Activated T-helper 17 cell treated with anti-CD3 and anti-CD28 coated beads, Interleukin-2, amount 50 U/mL, for 72 hours (primary cell): ENCODE results near the gene DTNA. TPM values are rescaled to one million over a fixed set of nuclear protein-coding genes. Genes with fewer than 3 reads are reported as not detected.
"Not testable (repeated sequence)": the region's sequence is repeated elsewhere in the genome, so short reads cannot be mapped to it uniquely, and the experiment has no call there.

Source experiments
- ATAC-seq: fragments of 150-1000 bp; cut with Tn5 transposase; replicated peaks from 2 replicates; pipeline ENCODE4 v1.10.0; 2021; ENCODE audit warnings: mild to moderate bottlenecking, moderate library complexity
- H3K27ac Mint-ChIP-seq: one replicate; pipeline ENCODE4 v1.8.0; 2022; ENCODE audit warnings: mixed read lengths
- H3K27me3 Mint-ChIP-seq: one replicate; pipeline ENCODE4 v1.8.0; 2022; ENCODE audit warnings: mixed read lengths
- H3K36me3 Mint-ChIP-seq: one replicate; pipeline ENCODE4 v1.8.0; 2022; ENCODE audit warnings: low read depth, mild to moderate bottlenecking, mixed read lengths
- H3K4me1 Mint-ChIP-seq: one replicate; pipeline ENCODE4 v1.8.0; 2022; ENCODE audit warnings: mixed read lengths
- H3K4me3 Mint-ChIP-seq: one replicate; pipeline ENCODE4 v1.8.0; 2022; ENCODE audit warnings: mild to moderate bottlenecking, mixed read lengths
- H3K9me3 Mint-ChIP-seq: one replicate; pipeline ENCODE4 v1.8.0; 2022; ENCODE audit warnings: mixed read lengths
- total RNA-seq, 2 donors: library from RNA; stranded (reverse); gene quantifications; one replicate each; pipeline ENCODE4 v1.2.3, GENCODE V29; 2022

The DTNA gene
- total RNA-seq: under 1 TPM; 0.11 to 0.15 TPM

- no peak within 1 kb of the TSS for H3K4me3 Mint-ChIP-seq
- peaks cover 9% of the 10 kb centered on the region for H3K27me3 Mint-ChIP-seq
- H3K27ac Mint-ChIP-seq: no peak within 1 kb of the TSS
- no peaks in the 10 kb centered on the region for H3K9me3 Mint-ChIP-seq
- H3K36me3 Mint-ChIP-seq: no peaks in the 10 kb centered on the region
- no peak for ATAC-seq
- H3K4me1 Mint-ChIP-seq: no peaks in the 10 kb centered on the region
These were observed at the start of gene DTNA for GRCh38 chr18:34709750-34710441. Gene DTNA, plus strand, starts transcription at chr18:34710298. Its CDS starts 45,679 bp downstream, at chr18:34755977.

GRCh38 chr18:34660572-34660971 lies 49.5 kb upstream of the DTNA start:
- Mint-ChIP-seq H3K4me3 (no peak overlapping the region), H3K36me3 (no peaks in the 10 kb centered on the region), H3K4me1 (no peaks in the 10 kb centered on the region), H3K27me3 (peaks cover 7% of the 10 kb centered on the region), H3K27ac (no peak overlapping the region), H3K9me3 (no peaks in the 10 kb centered on the region)
- ATAC-seq: no peak

- Mint-ChIP-seq H3K9me3 (no peaks in the 10 kb centered on the region), H3K36me3 (no peaks in the 10 kb centered on the region), H3K4me3 (no peak overlapping the region), H3K4me1 (no peaks in the 10 kb centered on the region), H3K27ac (no peak overlapping the region), H3K27me3 (peaks cover 7% of the 10 kb centered on the region)
- ATAC-seq: peak; percentile 43
These were observed 48.5 kb upstream of the DTNA start for GRCh38 chr18:34661464-34662087.

GRCh38 chr18:34676816-34677574 lies 33.1 kb upstream of the DTNA start:
- Mint-ChIP-seq H3K4me3 (no peak overlapping the region), H3K36me3 (no peaks in the 10 kb centered on the region), H3K9me3 (no peaks in the 10 kb centered on the region), H3K27me3 (no peaks in the 10 kb centered on the region), H3K4me1 (no peaks in the 10 kb centered on the region), H3K27ac (no peak overlapping the region)
- ATAC-seq: no peak

GRCh38 chr18:34689750-34690149 lies 20.3 kb upstream of the DTNA start:
- H3K4me1 Mint-ChIP-seq, H3K27me3 Mint-ChIP-seq, ATAC-seq, H3K4me3 Mint-ChIP-seq, H3K27ac Mint-ChIP-seq, H3K9me3 Mint-ChIP-seq, H3K36me3 Mint-ChIP-seq: not testable (repeated sequence)

GRCh38 chr18:34691614-34692013 lies 18.5 kb upstream of the DTNA start:
- no peak for ATAC-seq
- Mint-ChIP-seq H3K27ac (no peak overlapping the region), H3K36me3 (no peaks in the 10 kb centered on the region), H3K4me1 (no peaks in the 10 kb centered on the region), H3K27me3 (peaks cover 5% of the 10 kb centered on the region), H3K4me3 (no peak overlapping the region), H3K9me3 (no peaks in the 10 kb centered on the region)

GRCh38 chr18:34694591-34695165 lies 15.4 kb upstream of the DTNA start:
- no peak for ATAC-seq
- Mint-ChIP-seq H3K4me1 (no peaks in the 10 kb centered on the region), H3K9me3 (no peaks in the 10 kb centered on the region), H3K27me3 (peaks cover 5% of the 10 kb centered on the region), H3K4me3 (no peak overlapping the region), H3K27ac (no peak overlapping the region), H3K36me3 (no peaks in the 10 kb centered on the region)

- Mint-ChIP-seq H3K27ac (no peak overlapping the region), H3K27me3 (peaks cover 5% of the 10 kb centered on the region), H3K36me3 (no peaks in the 10 kb centered on the region), H3K4me3 (no peak overlapping the region), H3K9me3 (no peaks in the 10 kb centered on the region), H3K4me1 (no peaks in the 10 kb centered on the region)
- no peak for ATAC-seq
These were observed 14.8 kb upstream of the DTNA start for GRCh38 chr18:34695310-34695709.

GRCh38 chr18:34696671-34697070 lies 13.4 kb upstream of the DTNA start:
- Mint-ChIP-seq H3K27ac (no peak overlapping the region), H3K36me3 (no peaks in the 10 kb centered on the region), H3K9me3 (no peaks in the 10 kb centered on the region), H3K27me3 (peaks cover 4% of the 10 kb centered on the region), H3K4me1 (no peaks in the 10 kb centered on the region), H3K4me3 (no peak overlapping the region)
- ATAC-seq: no peak

- H3K36me3 Mint-ChIP-seq: no peaks in the 10 kb centered on the region
- H3K4me1 Mint-ChIP-seq: no peaks in the 10 kb centered on the region
- H3K9me3 Mint-ChIP-seq: no peaks in the 10 kb centered on the region
- no peak overlapping the region for H3K27ac Mint-ChIP-seq
- no peaks in the 10 kb centered on the region for H3K27me3 Mint-ChIP-seq
- no peak for ATAC-seq
- H3K4me3 Mint-ChIP-seq: no peak overlapping the region
These were observed 12.9 kb upstream of the DTNA start for GRCh38 chr18:34697233-34697632.

GRCh38 chr18:34697891-34698290 lies 12.2 kb upstream of the DTNA start:
- Mint-ChIP-seq H3K4me3 (no peak overlapping the region), H3K36me3 (no peaks in the 10 kb centered on the region), H3K9me3 (no peaks in the 10 kb centered on the region), H3K27ac (no peak overlapping the region), H3K27me3 (no peaks in the 10 kb centered on the region), H3K4me1 (no peaks in the 10 kb centered on the region)
- peak; percentile 56 for ATAC-seq

GRCh38 chr18:34701911-34702310 lies 8.2 kb upstream of the DTNA start:
- Mint-ChIP-seq H3K36me3 (no peaks in the 10 kb centered on the region), H3K27me3 (no peaks in the 10 kb centered on the region), H3K9me3 (no peaks in the 10 kb centered on the region), H3K4me1 (no peaks in the 10 kb centered on the region), H3K4me3 (no peak overlapping the region), H3K27ac (no peak overlapping the region)
- ATAC-seq: no peak

GRCh38 chr18:34702814-34703213 lies 7.3 kb upstream of the DTNA start:
- Mint-ChIP-seq H3K4me1 (no peaks in the 10 kb centered on the region), H3K27me3 (no peaks in the 10 kb centered on the region), H3K27ac (no peak overlapping the region), H3K36me3 (no peaks in the 10 kb centered on the region), H3K4me3 (no peak overlapping the region), H3K9me3 (no peaks in the 10 kb centered on the region)
- ATAC-seq: no peak

- H3K27me3 Mint-ChIP-seq: peaks cover 3% of the 10 kb centered on the region
- no peaks in the 10 kb centered on the region for H3K4me1 Mint-ChIP-seq
- H3K9me3 Mint-ChIP-seq: no peaks in the 10 kb centered on the region
- H3K27ac Mint-ChIP-seq: no peak overlapping the region
- H3K4me3 Mint-ChIP-seq: no peak overlapping the region
- H3K36me3 Mint-ChIP-seq: no peaks in the 10 kb centered on the region
- ATAC-seq: no peak
These were observed 6.0 kb upstream of the DTNA start for GRCh38 chr18:34704074-34704473.

- no peak overlapping the region for H3K4me3 Mint-ChIP-seq
- H3K9me3 Mint-ChIP-seq: no peaks in the 10 kb centered on the region
- no peak overlapping the region for H3K27ac Mint-ChIP-seq
These were observed 5.3 kb upstream of the DTNA start for GRCh38 chr18:34704823-34705222.

More at GRCh38 chr18:34704823-34705222, 5.3 kb upstream of the DTNA start:
- H3K27me3 Mint-ChIP-seq: peaks cover 3% of the 10 kb centered on the region
- no peaks in the 10 kb centered on the region for H3K4me1 Mint-ChIP-seq
- ATAC-seq: no peak
- H3K36me3 Mint-ChIP-seq: no peaks in the 10 kb centered on the region
